Fibroblast of the aortic adventitia (primary cell): ENCODE measurements around the gene SULT1C2. TPM values are rescaled to one million over a fixed set of nuclear protein-coding genes. Genes with fewer than 3 reads are reported as not detected.

Source experiments
- DNase-seq: peaks from one replicate; pipeline ENCODE4 v3.0.0-alpha.2; 2010; ENCODE audit warnings: low read depth
- H3K4me3 ChIP-seq: 2 replicates; pipeline ENCODE4 v1.5.1; 2011; ENCODE audit warnings: low read depth, mild to moderate bottlenecking, control low read depth, low read length, moderate library complexity
- CTCF ChIP-seq: IDR thresholded peaks from 2 replicates; pipeline ENCODE4 v1.5.1; 2011; ENCODE audit warnings: mild to moderate bottlenecking, low read length, control low read depth, inconsistent platforms; ENCODE audit not compliant: insufficient read depth
- total RNA-seq: library from RNA; depleted of rRNA; stranded (reverse); fragments of >200 nt; gene quantifications from 2 replicates; pipeline ENCODE4 v1.2.3, GENCODE V29; 2012; ENCODE audit warnings: low replicate concordance

SULT1C2 gene
- total RNA-seq, 1 donor = 0.27 TPM

DNA sequence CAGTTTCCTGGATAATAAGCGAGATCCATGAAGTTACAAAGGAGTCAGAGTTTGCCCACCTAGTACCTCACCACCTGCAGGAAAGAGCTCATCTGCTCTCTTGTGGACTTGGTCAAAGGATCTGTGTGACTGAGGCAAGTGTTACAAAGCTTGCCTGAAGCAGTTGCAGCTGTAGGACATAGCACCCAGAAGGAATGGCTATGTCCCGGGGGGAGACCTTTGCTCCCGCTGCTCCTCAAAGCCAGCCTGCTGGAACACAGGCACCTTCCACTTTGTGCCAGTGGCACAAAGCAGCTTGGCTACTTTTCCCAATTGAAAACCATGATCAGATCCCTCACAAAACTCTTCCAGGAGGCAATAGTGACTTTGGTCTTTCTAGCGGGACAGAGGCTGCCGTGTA, 3.1 kb upstream of the SULT1C2 start:
- H3K4me3 ChIP-seq = no peak overlapping the region
- TF ChIP-seq CTCF = no peak
- no peak for DNase-seq

DNA sequence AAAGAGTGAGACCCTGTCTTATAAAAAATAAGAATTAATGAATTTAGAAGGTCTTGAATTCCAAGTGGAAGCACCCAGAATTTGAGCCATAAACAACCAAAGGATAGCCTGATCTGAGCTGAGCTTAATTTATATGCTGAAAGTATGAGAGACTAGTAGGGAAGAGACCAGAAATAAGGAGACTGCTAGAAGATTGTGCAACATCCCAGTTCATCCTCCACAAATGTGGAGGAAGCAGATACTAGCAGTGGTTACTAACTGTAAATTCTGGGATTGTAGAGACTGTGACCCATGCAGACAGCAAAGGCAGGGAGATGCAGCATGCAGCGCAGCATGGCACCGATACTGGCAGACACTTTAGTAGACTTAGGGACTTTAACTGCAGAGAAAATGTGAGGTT, 1.5 kb upstream of the SULT1C2 start:
- TF ChIP-seq CTCF = no peak
- H3K4me3 ChIP-seq = no peak overlapping the region
- DNase-seq = no peak

- DNase-seq = no peak
- H3K4me3 ChIP-seq = no peak overlapping the region
- no peak for TF ChIP-seq CTCF
These were observed 5.2 kb downstream of the SULT1C2 start for GRCh38 chr2:108293850-108294249.

- H3K4me3 ChIP-seq = no peak overlapping the region
- DNase-seq = peak; percentile 64
- no peak for TF ChIP-seq CTCF
These were observed 8.9 kb downstream of the SULT1C2 start for GRCh38 chr2:108297436-108298141.

- TF ChIP-seq CTCF = no peak
- no peak overlapping the region for H3K4me3 ChIP-seq
- no peak for DNase-seq
These were observed 12.9 kb downstream of the SULT1C2 start for GRCh38 chr2:108301558-108301957.

DNA sequence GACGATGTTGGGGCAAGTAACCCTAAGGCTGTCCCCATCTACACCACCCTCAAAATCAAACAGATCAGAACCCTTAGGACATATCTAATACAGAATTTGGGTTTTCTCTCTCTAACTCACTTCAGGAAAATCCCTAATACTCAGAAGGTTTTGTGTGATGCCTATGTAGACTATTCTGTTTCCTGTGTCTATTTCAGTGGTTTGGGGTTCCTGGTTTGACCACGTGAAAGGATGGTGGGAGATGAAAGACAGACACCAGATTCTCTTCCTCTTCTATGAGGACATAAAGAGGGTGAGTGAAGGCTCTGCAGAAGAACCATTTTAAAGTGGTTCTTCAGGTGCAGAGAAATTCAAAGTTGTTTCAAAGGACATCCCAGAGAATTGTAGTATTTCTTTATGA, 16.3 kb downstream of the SULT1C2 start:
- TF ChIP-seq CTCF = no peak
- DNase-seq = no peak
- H3K4me3 ChIP-seq = no peak overlapping the region

- H3K4me3 ChIP-seq = no peak overlapping the region
- no peak for TF ChIP-seq CTCF
These were observed 17.2 kb downstream of the SULT1C2 start for GRCh38 chr2:108305901-108306300.

More at GRCh38 chr2:108305901-108306300, 17.2 kb downstream of the SULT1C2 start:
- DNase-seq = no peak
